Kidney epithelial cell (primary cell): ENCODE measurements around the gene LITAFD. TPM values are rescaled to one million over a fixed set of nuclear protein-coding genes. Genes with fewer than 3 reads are reported as not detected.

Source experiments
- DNase-seq: peaks from one replicate; pipeline ENCODE4 v3.0.0-alpha.2; 2010; ENCODE audit warnings: low read depth
- H3K27me3 ChIP-seq: 2 replicates; pipeline ENCODE4 v1.6.0; 2011; ENCODE audit warnings: low read length; ENCODE audit not compliant: control insufficient read depth, insufficient read depth
- H3K36me3 ChIP-seq: 2 replicates; pipeline ENCODE4 v1.5.1; 2011; ENCODE audit warnings: low read length; ENCODE audit not compliant: control insufficient read depth, insufficient read depth
- H3K4me3 ChIP-seq: 2 replicates; pipeline ENCODE4 v1.5.1; 2011; ENCODE audit warnings: low read depth, mild to moderate bottlenecking, control low read depth, low read length
- CTCF ChIP-seq: IDR thresholded peaks from 2 replicates; pipeline ENCODE4 v1.5.1; 2011; ENCODE audit warnings: mild to moderate bottlenecking, moderate library complexity, low read length, control low read depth, inconsistent platforms; ENCODE audit not compliant: insufficient read depth, poor library complexity, severe bottlenecking
- total RNA-seq: library from RNA; depleted of rRNA; stranded (reverse); fragments of >200 nt; gene quantifications from 2 replicates; pipeline ENCODE4 v1.2.3, GENCODE V29; 2015

Gene LITAFD
- total RNA-seq, 1 donor from 2014 or later, result not detected

DNA sequence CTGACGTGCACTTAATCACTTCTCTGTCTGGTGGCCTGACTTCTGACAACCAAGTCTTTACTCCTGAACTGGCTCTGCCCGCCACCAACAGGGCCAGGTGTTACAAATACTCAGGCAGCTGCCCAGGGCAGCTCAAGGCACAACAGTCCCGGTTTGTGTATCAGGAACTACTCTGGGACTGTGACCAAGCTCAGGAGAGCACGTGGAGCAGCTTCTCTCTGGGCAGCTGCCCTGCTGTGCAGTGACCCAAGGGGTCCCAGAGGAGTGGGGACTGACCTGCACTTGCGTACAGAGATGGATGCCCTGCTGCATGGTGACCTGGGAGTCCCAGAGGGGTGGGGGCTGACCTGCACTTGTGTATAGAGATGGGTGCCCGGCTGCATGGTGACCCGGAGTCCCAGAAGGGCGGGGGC, 21.9 kb downstream of the LITAFD start:
- Histone ChIP-seq H3K4me3 (no peak overlapping the region), H3K27me3 (no peaks in the 10 kb centered on the region), H3K36me3 (peaks cover 5% of the 10 kb centered on the region)
- no peak for DNase-seq
- TF ChIP-seq CTCF, result no peak

DNA sequence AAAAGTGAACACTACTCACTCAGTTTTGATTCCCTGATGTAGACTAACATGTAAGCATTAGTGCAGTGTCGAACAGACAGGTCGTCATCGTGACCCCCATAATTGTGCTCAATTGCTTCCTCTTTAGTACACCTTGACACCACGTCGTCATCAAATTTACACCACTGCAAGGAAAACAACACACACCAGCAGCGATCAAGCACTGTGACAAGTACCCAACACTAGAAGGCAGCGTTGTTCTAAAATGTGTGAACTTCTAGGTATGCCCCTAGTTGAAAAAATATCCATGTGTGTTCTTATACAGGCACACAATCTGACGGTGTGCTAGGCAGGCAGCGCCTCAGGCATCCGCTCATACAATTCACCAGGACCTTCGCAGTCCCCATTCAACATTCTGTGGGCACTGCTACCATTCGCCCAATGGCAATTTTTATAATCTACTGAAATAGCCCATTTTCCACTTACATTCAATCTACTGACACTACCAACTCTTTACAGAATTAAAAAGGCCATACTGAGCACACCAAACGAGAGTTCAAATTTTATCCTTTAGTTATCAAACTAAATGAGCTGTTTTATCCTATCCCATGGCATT, 23.1 kb downstream of the LITAFD start:
- TF ChIP-seq CTCF, result peak; percentile 57
- no peaks in the 10 kb centered on the region for H3K27me3 ChIP-seq
- peaks cover 5% of the 10 kb centered on the region for H3K36me3 ChIP-seq
- no peak overlapping the region for H3K4me3 ChIP-seq
- peak; percentile 16 for DNase-seq

DNA sequence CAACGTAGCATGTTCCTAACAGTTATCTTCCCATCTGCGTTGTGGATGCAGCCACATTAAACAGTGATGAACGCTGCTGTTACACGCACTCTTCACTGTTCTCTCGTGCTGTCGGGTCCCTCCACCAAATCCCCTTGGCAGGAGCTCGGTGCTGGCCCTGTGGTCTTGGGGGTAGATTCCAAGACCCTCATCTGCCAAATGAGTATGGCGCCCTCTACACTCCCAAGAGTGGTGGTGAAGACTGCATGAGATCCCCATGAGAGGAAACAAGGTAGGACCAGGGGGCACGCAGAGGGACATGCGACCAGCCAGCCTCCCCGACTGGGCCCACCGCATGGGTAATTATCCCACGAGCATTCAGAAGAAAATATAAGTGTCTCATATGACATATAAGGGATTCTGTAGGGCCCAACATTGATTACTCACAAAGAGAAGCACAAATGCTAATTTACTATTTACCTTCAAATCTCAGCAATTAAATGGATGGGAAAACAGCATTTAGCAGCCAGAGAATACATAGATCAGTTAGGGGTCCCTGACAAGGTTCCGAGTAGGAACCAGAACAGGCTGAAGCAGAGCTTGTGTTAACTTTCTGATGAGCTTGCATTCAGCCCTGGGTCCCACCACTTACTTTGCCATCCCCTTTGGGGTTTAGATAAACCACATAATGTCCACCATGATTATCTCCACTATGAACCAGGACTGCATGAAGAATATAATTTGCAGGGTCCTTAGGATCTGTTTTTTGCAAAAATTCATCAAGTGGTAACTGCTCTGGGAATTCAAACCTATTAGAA, 23.8 kb downstream of the LITAFD start:
- H3K4me3 ChIP-seq, result no peak overlapping the region
- H3K27me3 ChIP-seq, result no peaks in the 10 kb centered on the region
- TF ChIP-seq CTCF, result peak; percentile 30
- no peak for DNase-seq
- peaks cover 5% of the 10 kb centered on the region for H3K36me3 ChIP-seq

- no peak for TF ChIP-seq CTCF
- no peak for DNase-seq
- Histone ChIP-seq H3K36me3 (peaks cover 5% of the 10 kb centered on the region), H3K4me3 (no peak overlapping the region), H3K27me3 (no peaks in the 10 kb centered on the region)
Measured at GRCh38 chr16:8907096-8907495, 24.9 kb downstream of the LITAFD start.

GRCh38 chr16:8908810-8909468, 26.8 kb downstream of the LITAFD start:
- no peak for DNase-seq
- TF ChIP-seq CTCF, result no peak
- H3K36me3 ChIP-seq, result peaks cover 4% of the 10 kb centered on the region
- no peak overlapping the region for H3K4me3 ChIP-seq
- H3K27me3 ChIP-seq, result no peaks in the 10 kb centered on the region
